IMR-90 (cell line): ENCODE results near the gene METRNL. TPM values are rescaled to one million over a fixed set of nuclear protein-coding genes. Genes with fewer than 3 reads are reported as not detected.
A peak's percentile ranks its signal among the peaks of the same experiment; 100 is the strongest.

Source experiments
- ATAC-seq: fragments of 200-7000 bp; cut with Tn5 transposase; 2 replicates; pipeline ENCODE4 v1.9.1; 2020; ENCODE audit warnings: low read depth, mild to moderate bottlenecking, moderate library complexity
- BruUV-seq: library from RNA; stranded (reverse); fragments of 400-500 nt; replicated peaks from 2 replicates; lab custom pipeline; 2021; lab: Mats Ljungman, UMichigan
- CTCF ChIA-PET: fragments of 300-600 bp; formaldehyde crosslinking; extraction: SDS; loops from one replicate; lab custom pipeline; 2021; ENCODE audit warnings: antibody characterized with exemption; lab: Yijun Ruan, JAX
- POLR2A ChIA-PET: fragments of 300-600 bp; sonication (Branson Sonifier 250); formaldehyde crosslinking; loops from one replicate; lab custom pipeline; 2022; ENCODE audit warnings: antibody characterized with exemption; ENCODE audit not compliant: unreplicated experiment; lab: Charles Lee
- DNase-seq: peaks from one replicate; pipeline ENCODE4 v3.0.0; 2013
- H2AFZ ChIP-seq: replicated peaks from 2 replicates; pipeline ENCODE3; 2013; ENCODE audit warnings: low read length, mild to moderate bottlenecking; ENCODE audit not compliant: poor library complexity
- H2AK5ac ChIP-seq: 2 replicates; pipeline ENCODE4 v1.6.1; 2013; ENCODE audit warnings: low read depth, low read length, inconsistent platforms
- H2AK9ac ChIP-seq: replicated peaks from 2 replicates; pipeline ENCODE3; 2013; ENCODE audit warnings: mild to moderate bottlenecking, low read depth, low read length, moderate library complexity; ENCODE audit not compliant: poor library complexity
- H2BK120ac ChIP-seq: 2 replicates; pipeline ENCODE4 v1.6.1; 2013; ENCODE audit warnings: low read depth, low read length, inconsistent platforms
- H2BK15ac ChIP-seq: 3 replicates; pipeline ENCODE4 v1.6.1; 2013; ENCODE audit warnings: low read depth, low read length, inconsistent platforms
- H2BK20ac ChIP-seq: 2 replicates; pipeline ENCODE4 v1.6.1; 2013; ENCODE audit warnings: low read depth, mild to moderate bottlenecking, inconsistent platforms, low read length, moderate library complexity
- H2BK5ac ChIP-seq: 2 replicates; pipeline ENCODE4 v1.6.1; 2013; ENCODE audit warnings: mild to moderate bottlenecking, low read depth, low read length, inconsistent platforms; ENCODE audit not compliant: poor library complexity, severe bottlenecking
- H3K14ac ChIP-seq: replicated peaks from 2 replicates; pipeline ENCODE4 v1.6.1; 2013; ENCODE audit warnings: low read depth, low read length, inconsistent platforms
- H3K18ac ChIP-seq: 2 replicates; pipeline ENCODE4 v1.6.1; 2013; ENCODE audit warnings: low read depth, low read length, control low read depth
- H3K23ac ChIP-seq: 2 replicates; pipeline ENCODE4 v1.6.1; 2013; ENCODE audit warnings: low read depth, low read length, inconsistent platforms
- H3K27ac ChIP-seq: 2 replicates; pipeline ENCODE4 v1.5.1; 2013; ENCODE audit warnings: mild to moderate bottlenecking, control low read depth, low read length; ENCODE audit not compliant: insufficient read depth
- H3K27me3 ChIP-seq: 2 replicates; pipeline ENCODE4 v1.6.1; 2013; ENCODE audit warnings: low read length; ENCODE audit not compliant: control insufficient read depth, insufficient read depth
- H3K36me3 ChIP-seq: 2 replicates; pipeline ENCODE4 v1.6.1; 2013; ENCODE audit warnings: low read length, mixed read lengths; ENCODE audit not compliant: control insufficient read depth, insufficient read depth
- H3K4ac ChIP-seq: 2 replicates; pipeline ENCODE4 v1.6.1; 2013; ENCODE audit warnings: low read depth, low read length, inconsistent platforms
- H3K4me1 ChIP-seq: 2 replicates; pipeline ENCODE4 v1.6.1; 2013; ENCODE audit warnings: low read length, mixed read lengths; ENCODE audit not compliant: control insufficient read depth, insufficient read depth
- H3K4me2 ChIP-seq: 2 replicates; pipeline ENCODE4 v1.6.1; 2013; ENCODE audit warnings: low read depth, mild to moderate bottlenecking, control low read depth, low read length, moderate library complexity
- H3K4me3 ChIP-seq: 2 replicates; pipeline ENCODE4 v1.5.1; 2013; ENCODE audit warnings: low read depth, mild to moderate bottlenecking, control low read depth, low read length, moderate library complexity; ENCODE audit not compliant: insufficient read depth
- H3K56ac ChIP-seq: 2 replicates; pipeline ENCODE4 v1.6.1; 2013; ENCODE audit warnings: low read length, inconsistent platforms; ENCODE audit not compliant: insufficient read depth; ENCODE audit errors: extremely low read depth
- H3K79me1 ChIP-seq, 2 experiments: 2 replicates each; pipeline ENCODE4 v1.6.1; 2013; ENCODE audit warnings: low read length in 2 of 2, inconsistent platforms in 1 of 2, low read depth in 1 of 2
- H3K9ac ChIP-seq: 2 replicates; pipeline ENCODE4 v1.6.1; 2013; ENCODE audit warnings: low read depth, low read length, control low read depth
- H3K9me1 ChIP-seq: 2 replicates; pipeline ENCODE4 v1.6.1; 2013; ENCODE audit warnings: low read length, inconsistent platforms; ENCODE audit not compliant: insufficient read depth
- H3K9me3 ChIP-seq: 2 replicates; pipeline ENCODE4 v1.6.1; 2013; ENCODE audit warnings: low read length; ENCODE audit not compliant: control insufficient read depth, insufficient read depth
- H4K20me1 ChIP-seq: 2 replicates; pipeline ENCODE4 v1.6.1; 2013; ENCODE audit warnings: low read length, inconsistent platforms; ENCODE audit not compliant: insufficient read depth
- H4K5ac ChIP-seq: 2 replicates; pipeline ENCODE4 v1.6.1; 2013; ENCODE audit warnings: mild to moderate bottlenecking, low read depth, low read length, control low read depth
- H4K8ac ChIP-seq, 2 experiments: 2 replicates each; pipeline ENCODE4 v1.6.1; 2013; ENCODE audit warnings: low read depth in 2 of 2, low read length in 2 of 2, control low read depth in 1 of 2, inconsistent platforms in 1 of 2
- H4K91ac ChIP-seq: 2 replicates; pipeline ENCODE4 v1.6.1; 2013; ENCODE audit warnings: low read depth, low read length, inconsistent platforms; ENCODE audit not compliant: insufficient read depth
- CEBPB ChIP-seq: IDR thresholded peaks from 2 replicates; pipeline ENCODE4 v1.6.1; 2012; ENCODE audit warnings: low read depth, low read length, improper control_type of control experiment
- CHD1 ChIP-seq: IDR thresholded peaks from 2 replicates; pipeline ENCODE4 v1.6.1; 2012; ENCODE audit warnings: low read depth, low read length, improper control_type of control experiment
- ELK1 ChIP-seq: fragments of 150-350 bp; IDR thresholded peaks from 2 replicates; pipeline ENCODE4 v1.6.1; 2016; ENCODE audit warnings: low read depth, mild to moderate bottlenecking, low read length, moderate library complexity, borderline replicate concordance
- MXI1 ChIP-seq: IDR thresholded peaks from 2 replicates; pipeline ENCODE4 v1.6.1; 2012; ENCODE audit warnings: low read depth, mild to moderate bottlenecking, low read length, moderate library complexity, borderline replicate concordance
- POLR2A ChIP-seq: IDR thresholded peaks from 2 replicates; pipeline ENCODE4 v1.6.1; 2012; ENCODE audit warnings: mild to moderate bottlenecking, low read depth, low read length
- USF2 ChIP-seq: fragments of 150-350 bp; IDR thresholded peaks from 2 replicates; pipeline ENCODE4 v1.6.1; 2017; ENCODE audit warnings: mild to moderate bottlenecking, antibody characterized with exemption, low read length, low read depth
- WGBS, 2 experiments: methylation state at CpG; one replicate each; pipeline versions ENCODE4 v1.1.5 to v1.1.7; 2013; ENCODE audit warnings: missing lambda C conversion rate in 2 of 2; ENCODE audit not compliant: insufficient read length in 1 of 2; ENCODE audit errors: extremely low coverage in 2 of 2; 5-methylcytosine and 5-hydroxymethylcytosine counted together
- dilution Hi-C: fragments of 300-500 bp; cut with HindIII; formaldehyde crosslinking; loops from one replicate; pipeline ENCODE4 v1.14.3; 2018; ENCODE audit warnings: low sequenced_read_pairs; ENCODE audit not compliant: unreplicated experiment
- in situ Hi-C: fragments of 300-500 bp; cut with MboI; formaldehyde crosslinking; loops from 3 replicates; pipeline ENCODE4 v1.14.3; 2019; ENCODE audit warnings: low sequenced_read_pairs, inconsistent platforms, mixed read lengths
- intact Hi-C: fragments of 100-400 bp; cut with micrococcal nuclease; formaldehyde crosslinking; loops from 2 replicates; pipeline ENCODE4 v1.10.0; 2022
- polyA plus RNA-seq, 3 experiments: library from polyadenylated mRNA; depleted of rRNA; stranded (reverse); fragments of >200 nt; gene quantifications; 2 replicates each; pipeline ENCODE4 v1.2.3, GENCODE V29; 2012; ENCODE audit warnings: low replicate concordance in 1 of 3
- total RNA-seq: library from RNA; depleted of rRNA; stranded (reverse); fragments of >200 nt; gene quantifications from 2 replicates; pipeline ENCODE4 v1.2.3, GENCODE V29; 2012

The METRNL gene
- total and polyA plus RNA-seq, 2 of the 4 experiments (the other 2 are of a cell fraction), result 17.9 to 48.2 TPM

GRCh38 chr17:83085526-83086198, 6.3 kb downstream of the METRNL start:
- H3K18ac ChIP-seq, result no peak overlapping the region
- peak overlapping the region; percentile 54 for H3K27ac ChIP-seq
- peaks cover 43% of the 10 kb centered on the region for H3K9me1 ChIP-seq
- H3K27me3 ChIP-seq, result no peaks in the 10 kb centered on the region
- H3K23ac ChIP-seq, result peak overlapping the region; percentile 31; the same call in 1 of the 2 replicates
- peak overlapping the region; percentile 61 for H3K4ac ChIP-seq
- H2AK9ac ChIP-seq, result peak overlapping the region; percentile 56
- dilution Hi-C loops (no loop called here), in situ Hi-C loops (no loop called here), intact Hi-C loops (no loop called here)
- H3K4me2 ChIP-seq, result peak overlapping the region; percentile 2; the same call in 1 of the 2 replicates
- no peak overlapping the region for H3K4me3 ChIP-seq
- H2BK20ac ChIP-seq, result no peak overlapping the region
- no peak for ATAC-seq
- 70% methylated on average over 11 of the region's 25 CpGs; no CpG with 5 or more reads in 1 of the 2 experiments for WGBS, 2 experiments
- H2BK5ac ChIP-seq, result peak overlapping the region; percentile 99
- H4K5ac ChIP-seq, result peak overlapping the region; percentile 4; the same call in 1 of the 2 replicates
- DNase-seq, result no peak
- H3K4me1 ChIP-seq, result peaks cover 51% of the 10 kb centered on the region
- 0 out of 2 replicates have a peak overlapping the region, but pooled peaks have one; percentile 15 for H4K91ac ChIP-seq
- peaks cover 4 to 83% of the 10 kb centered on the region in 2 experiments; a peak in 2 of 4 replicates for H3K79me1 ChIP-seq
- peaks cover 44% of the 10 kb centered on the region; the same call in 1 of the 2 replicates for H3K36me3 ChIP-seq
- H3K14ac ChIP-seq, result no peak overlapping the region
- H3K9ac ChIP-seq, result no peak overlapping the region
- no peak overlapping the region for H2AFZ ChIP-seq
- peak overlapping the region in 1 of 2 experiments; percentile 1; a peak in 1 of 4 replicates for H4K8ac ChIP-seq
- no peak for TF ChIP-seq MXI1
- TF ChIP-seq ELK1, result no peak
- no peak for TF ChIP-seq POLR2A
- no peak for TF ChIP-seq CHD1
- no peak for TF ChIP-seq USF2
- TF ChIP-seq CEBPB, result no peak
- no peak overlapping the region for H2BK15ac ChIP-seq
- peak overlapping the region; percentile 56 for H2AK5ac ChIP-seq
- no peak overlapping the region for H2BK120ac ChIP-seq
- ChIA-PET POLR2A (no interaction called here), CTCF (no interaction called here)
- no peaks in the 10 kb centered on the region for H3K9me3 ChIP-seq
- H4K20me1 ChIP-seq, result peaks cover 91% of the 10 kb centered on the region
- no peak overlapping the region for H3K56ac ChIP-seq
- BruUV-seq, result no TSS peak
